Hepatocyte (in vitro differentiated cells): ENCODE results near the gene SMOC1.

Experiments used
- EZH2 ChIP-seq: fragments of 200-600 bp; sonication (generic); IDR thresholded peaks from 2 replicates; pipeline ENCODE4 v1.6.1; 2016; ENCODE audit warnings: antibody characterized with exemption, mild to moderate bottlenecking, borderline replicate concordance
- EZH2phosphoT487 ChIP-seq: fragments of 200-600 bp; sonication (generic); IDR thresholded peaks from one replicate; pipeline ENCODE4 v1.6.1; 2018; ENCODE audit warnings: antibody characterized with exemption, mild to moderate bottlenecking, low read depth, moderate library complexity; ENCODE audit not compliant: unreplicated experiment, severe bottlenecking
- TF ChIP-seq, protein P1 (sequence below): fragments of 200-600 bp; sonication (generic); IDR thresholded peaks from 2 replicates; pipeline ENCODE4 v1.5.1; 2016; ENCODE audit warnings: antibody characterized with exemption, mild to moderate bottlenecking; ENCODE audit not compliant: poor library complexity

DNA sequence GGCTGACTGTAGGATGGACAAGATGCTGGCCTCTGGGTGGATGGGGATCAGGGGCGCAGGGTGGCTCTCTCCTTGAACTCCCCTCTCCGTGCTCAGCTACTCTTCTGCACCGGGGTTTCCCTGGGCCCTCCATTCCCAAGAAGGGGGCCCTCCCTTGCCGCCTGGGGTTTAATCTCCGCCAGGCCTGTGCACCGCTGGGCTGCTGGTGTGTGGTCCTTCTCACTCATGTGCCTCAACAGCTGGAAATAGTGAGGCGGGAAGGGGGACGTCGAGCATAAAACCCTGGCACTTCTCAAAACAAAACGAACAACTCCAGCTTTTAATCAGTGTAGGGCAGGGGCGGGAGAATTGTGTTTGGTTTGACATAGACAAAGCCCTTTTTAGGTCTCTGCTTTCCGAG is 19.0 kb upstream of the SMOC1 start:
- TF ChIP-seq, protein P1, sequence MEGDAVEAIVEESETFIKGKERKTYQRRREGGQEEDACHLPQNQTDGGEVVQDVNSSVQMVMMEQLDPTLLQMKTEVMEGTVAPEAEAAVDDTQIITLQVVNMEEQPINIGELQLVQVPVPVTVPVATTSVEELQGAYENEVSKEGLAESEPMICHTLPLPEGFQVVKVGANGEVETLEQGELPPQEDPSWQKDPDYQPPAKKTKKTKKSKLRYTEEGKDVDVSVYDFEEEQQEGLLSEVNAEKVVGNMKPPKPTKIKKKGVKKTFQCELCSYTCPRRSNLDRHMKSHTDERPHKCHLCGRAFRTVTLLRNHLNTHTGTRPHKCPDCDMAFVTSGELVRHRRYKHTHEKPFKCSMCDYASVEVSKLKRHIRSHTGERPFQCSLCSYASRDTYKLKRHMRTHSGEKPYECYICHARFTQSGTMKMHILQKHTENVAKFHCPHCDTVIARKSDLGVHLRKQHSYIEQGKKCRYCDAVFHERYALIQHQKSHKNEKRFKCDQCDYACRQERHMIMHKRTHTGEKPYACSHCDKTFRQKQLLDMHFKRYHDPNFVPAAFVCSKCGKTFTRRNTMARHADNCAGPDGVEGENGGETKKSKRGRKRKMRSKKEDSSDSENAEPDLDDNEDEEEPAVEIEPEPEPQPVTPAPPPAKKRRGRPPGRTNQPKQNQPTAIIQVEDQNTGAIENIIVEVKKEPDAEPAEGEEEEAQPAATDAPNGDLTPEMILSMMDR, result no peak
- TF ChIP-seq EZH2phosphoT487 (no peak), EZH2 (no peak)
